A673 (cell line): Measurements from ENCODE around the gene GPR21.

Source experiments
- CTCF ChIP-seq: fragments of 300-800, 200-600 bp; sonication (generic); conservative IDR thresholded peaks from 2 replicates; pipeline ENCODE4 v1.5.1; 2017; ENCODE audit warnings: low read depth, mild to moderate bottlenecking, antibody characterized with exemption, low read length, moderate library complexity, mixed read lengths
- EZH2 ChIP-seq: fragments of 200-600 bp; sonication (generic); IDR thresholded peaks from 2 replicates; pipeline ENCODE4 v1.6.1; 2017; ENCODE audit warnings: borderline replicate concordance, low read depth, mild to moderate bottlenecking, mixed read lengths, antibody characterized with exemption, low read length; ENCODE audit not compliant: poor library complexity, severe bottlenecking

GRCh38 chr9:123039617-123040219 is 6.3 kb downstream of the GPR21 start:
- TF ChIP-seq CTCF, result no peak
- no peak for TF ChIP-seq EZH2
